GM21367 (cell line): ENCODE measurements around the gene PRAC2.

Experiments used
- ATAC-seq: cut with Tn5 transposase; IDR thresholded peaks from one replicate; pipeline ENCODE4 v1.9.1; 2021; ENCODE audit not compliant: unreplicated experiment

The PRAC2 gene

GRCh38 chr17:48720266-48721008 lies 2.5 kb upstream of the PRAC2 start:
- no peak for ATAC-seq

GRCh38 chr17:48721009-48721402 lies 2.0 kb upstream of the PRAC2 start:
- no peak for ATAC-seq

DNA sequence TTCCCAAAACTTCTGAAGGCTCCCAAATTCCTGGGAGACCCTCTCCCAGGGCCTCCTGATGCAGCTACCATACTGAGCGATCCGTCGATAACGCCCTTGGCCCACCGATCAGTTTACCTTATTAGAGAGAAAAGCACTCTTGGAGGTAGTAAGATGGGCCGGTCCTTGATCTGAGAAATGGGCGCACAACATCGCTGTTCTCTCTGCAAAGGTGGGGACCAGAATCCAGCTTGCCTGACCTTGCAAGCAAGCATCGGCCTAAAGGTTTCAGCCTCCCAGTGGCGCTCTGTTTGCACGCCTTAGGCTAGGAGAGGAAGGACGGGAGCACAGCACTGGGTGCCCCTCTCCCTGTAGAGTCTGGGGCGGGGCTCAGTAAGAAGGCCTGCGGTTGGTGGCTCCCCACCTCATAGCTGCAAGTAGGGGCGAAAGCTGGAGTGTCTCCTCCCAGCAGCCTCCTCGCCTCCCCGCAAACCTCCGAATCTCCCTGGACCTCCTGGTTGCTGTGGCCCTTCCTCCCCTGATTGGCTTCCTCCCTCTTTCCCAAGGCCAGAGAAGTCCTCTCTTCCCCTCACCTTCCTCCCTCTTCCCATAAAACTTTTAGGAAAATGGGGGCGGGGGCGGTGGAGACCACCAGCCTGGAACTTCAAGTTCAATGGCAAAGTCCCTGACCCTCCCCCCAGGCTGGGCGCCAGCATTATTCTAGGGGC lies 631 bp upstream of the PRAC2 start, which contains the start of gene PRAC1:
TSS of gene PRAC1 (minus strand) at position 318 of the 707 bp plus-strand sequence. CDS start at position 192, 126 bp downstream.
- ATAC-seq: no peak

DNA sequence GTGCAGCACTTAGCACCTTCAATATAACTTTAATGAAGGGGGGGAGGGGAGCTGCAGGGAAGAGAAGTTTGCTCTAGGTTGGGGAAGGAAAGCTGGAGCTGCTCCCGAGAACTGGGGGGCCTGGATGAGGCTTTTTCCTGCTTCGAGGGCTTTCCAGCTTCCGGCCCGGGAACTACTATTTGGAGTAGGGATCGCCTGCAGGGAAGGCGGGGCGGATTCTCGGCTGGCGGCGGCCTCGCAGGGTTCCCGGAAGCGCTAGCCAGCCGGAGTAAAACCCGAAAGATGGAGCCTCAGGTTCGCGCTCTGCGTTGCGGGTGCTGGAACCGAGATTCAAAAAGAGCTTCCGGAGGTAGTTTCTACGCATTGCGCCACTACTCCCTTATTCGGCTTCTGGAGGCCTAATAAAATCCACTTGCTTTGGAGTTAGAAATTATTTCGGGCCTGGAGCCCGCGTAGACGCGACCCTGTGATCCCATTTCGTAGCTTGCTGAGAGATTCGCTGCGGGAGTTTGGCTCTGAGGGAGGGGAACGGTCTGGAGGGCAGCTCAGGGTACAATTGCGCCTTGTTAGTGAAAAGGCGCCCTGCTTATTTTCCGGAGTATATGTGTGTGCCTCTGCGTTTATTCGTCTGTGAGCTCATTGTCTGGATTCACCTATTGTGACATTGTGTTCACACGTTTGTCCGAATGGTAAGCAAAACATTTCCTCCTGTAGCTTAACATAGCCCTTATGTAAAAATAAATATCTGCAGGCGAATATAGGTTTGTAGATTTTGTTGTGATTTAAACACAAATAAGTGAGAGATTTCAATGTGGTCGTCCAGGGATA lies 652 bp downstream of the PRAC2 start:
- ATAC-seq: no peak

DNA sequence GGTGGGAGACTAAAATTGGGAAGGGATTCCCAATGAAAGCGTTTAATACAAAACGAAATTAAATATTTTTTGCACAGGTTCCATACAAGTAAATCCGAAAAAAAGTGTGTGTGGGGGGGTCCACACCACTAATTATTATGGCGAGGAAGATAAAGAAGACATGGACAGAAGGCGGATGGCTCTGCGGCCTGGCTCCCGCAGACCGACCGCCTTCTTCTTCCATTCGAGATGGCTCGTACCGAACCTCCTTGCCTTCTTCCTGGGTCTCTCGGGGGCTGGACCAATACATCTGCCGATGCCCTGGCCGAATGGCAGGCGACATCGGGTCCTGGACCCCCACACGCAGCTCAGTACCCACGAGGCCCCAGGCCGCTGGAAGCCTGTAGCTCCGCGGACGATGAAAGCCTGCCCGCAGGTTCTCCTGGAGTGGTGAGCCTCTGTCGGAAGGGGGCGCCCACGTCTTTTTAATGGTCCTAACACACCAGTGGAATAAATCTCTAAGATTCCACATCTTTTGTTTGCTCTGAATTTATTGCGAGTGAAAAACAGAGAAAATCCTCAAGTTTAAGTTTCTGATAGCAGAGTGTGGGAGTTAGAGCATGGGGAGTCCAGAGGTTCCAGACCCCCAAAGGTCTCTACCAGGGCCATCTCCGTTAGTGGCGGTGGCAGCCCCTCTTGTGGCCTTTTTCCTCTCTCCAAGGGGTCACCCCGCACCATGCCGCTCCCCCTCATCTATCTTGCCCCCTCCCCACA lies 1.4 kb downstream of the PRAC2 start:
- ATAC-seq: no peak

GRCh38 chr17:48725004-48725287 lies 2.0 kb downstream of the PRAC2 start:
- ATAC-seq: no peak

- ATAC-seq: no peak
These were observed 2.5 kb downstream of the PRAC2 start for GRCh38 chr17:48725288-48726064.

GRCh38 chr17:48726114-48726915 lies 3.3 kb downstream of the PRAC2 start:
- no peak for ATAC-seq

GRCh38 chr17:48726916-48727286 lies 3.9 kb downstream of the PRAC2 start:
- ATAC-seq: no peak

DNA sequence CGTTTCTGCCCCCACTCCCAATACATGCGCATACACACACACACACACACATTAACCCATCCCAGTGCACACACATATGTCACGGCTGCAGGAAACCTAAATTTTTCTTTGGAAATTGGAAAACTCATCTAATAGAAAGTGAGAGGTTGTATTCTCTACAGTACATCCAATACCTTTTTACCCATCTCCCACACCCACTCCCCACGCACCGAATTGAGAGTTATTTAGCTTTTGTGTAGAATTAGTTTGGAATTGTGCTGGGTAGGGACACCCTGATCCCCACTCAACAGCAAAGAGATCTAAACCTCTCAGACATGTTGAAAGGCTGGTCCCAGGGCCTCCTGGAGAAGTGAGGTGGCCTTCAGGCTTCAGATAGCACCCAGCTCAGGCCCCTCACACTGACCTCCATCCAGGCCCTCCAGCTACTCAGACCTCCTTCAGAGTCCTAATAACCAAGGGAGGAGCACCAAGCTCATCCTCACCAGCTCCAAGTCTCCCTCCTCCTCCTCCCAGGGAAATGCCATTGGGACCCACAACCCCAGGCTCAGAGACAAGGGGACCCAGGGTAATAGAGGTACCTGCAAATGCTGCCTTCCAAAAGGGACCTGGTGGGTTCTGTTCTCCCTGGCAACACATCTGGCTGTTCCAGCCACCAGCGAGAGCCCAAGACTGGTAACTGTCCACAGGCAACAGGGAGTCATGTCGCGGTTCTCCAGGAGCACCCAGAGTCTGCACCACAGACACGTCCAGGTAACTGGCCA lies 4.6 kb downstream of the PRAC2 start:
- ATAC-seq: no peak

- ATAC-seq: no peak
These were observed 5.5 kb downstream of the PRAC2 start, which contains the start of gene HOXB13 for GRCh38 chr17:48728232-48729231. TSS of gene HOXB13 (minus strand) at chr17:48728750. CDS start at chr17:48728593, 157 bp downstream.

DNA sequence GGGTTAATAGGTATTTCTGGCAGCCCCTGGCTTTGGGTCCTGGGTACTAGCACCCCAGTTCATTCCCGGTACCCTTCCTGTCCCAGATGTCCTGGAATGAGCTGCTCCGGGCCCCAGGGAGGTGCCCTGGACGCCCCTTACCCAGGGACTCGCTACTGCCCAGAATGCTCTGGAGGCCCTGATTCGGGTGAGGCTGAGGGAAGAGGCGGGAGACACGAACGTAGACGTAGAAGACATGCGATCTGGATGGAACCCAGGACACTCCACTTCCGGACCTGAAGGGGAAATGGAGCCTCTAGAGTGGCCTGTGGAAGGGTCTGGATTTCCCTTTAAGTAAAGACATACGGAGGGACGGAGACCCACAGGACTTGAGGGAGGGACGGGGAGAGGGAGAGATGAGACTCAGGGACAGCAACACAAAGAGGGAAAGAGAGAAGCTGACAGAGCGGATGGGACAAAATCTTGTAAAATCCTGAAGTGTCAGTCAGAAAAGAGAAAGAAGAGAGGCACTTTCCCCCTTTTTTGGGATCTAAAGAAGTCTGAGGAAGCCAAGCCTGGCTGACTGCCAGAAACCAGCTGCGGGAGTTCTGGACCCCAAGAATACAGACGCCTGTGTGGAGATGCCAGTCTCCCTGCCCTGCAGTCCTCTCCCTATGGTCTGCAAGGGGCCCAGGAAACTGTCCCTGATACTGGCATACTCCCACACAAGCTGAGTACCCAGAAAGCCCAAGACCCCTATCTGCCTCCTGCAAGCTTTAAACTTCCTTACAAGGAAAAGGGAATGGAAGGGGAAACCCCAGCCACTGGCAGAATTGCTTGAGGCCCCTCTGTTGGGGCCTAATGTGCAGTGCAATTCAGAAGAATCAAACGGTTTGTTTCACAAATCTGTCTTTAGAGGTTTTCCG lies 6.6 kb downstream of the PRAC2 start:
- no peak for ATAC-seq

- ATAC-seq: no peak
These were observed 7.2 kb downstream of the PRAC2 start for GRCh38 chr17:48730240-48730550.

DNA sequence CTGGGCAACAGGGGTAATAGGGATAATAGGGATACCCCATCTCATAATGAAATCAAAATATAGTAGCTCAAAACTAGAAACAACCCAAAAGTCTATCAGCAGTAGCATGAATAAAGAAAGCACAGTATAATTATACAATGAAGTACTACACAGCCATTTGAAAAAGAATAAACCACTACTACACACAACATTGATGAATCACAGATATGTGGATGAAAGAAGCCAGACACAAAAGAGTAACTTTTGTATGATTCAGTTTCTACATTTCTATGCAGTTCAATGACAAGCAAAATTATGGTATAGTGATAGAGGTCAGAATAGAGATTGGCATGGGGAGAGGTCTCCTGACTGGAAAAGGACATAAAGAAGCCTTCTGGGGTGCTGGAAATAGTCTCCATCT lies 8.4 kb downstream of the PRAC2 start:
- no peak for ATAC-seq

- ATAC-seq: no peak
These were observed 10.0 kb downstream of the PRAC2 start for GRCh38 chr17:48732688-48733629.
